ENCODE measurements around the gene LRIG1. TPM values are rescaled to one million over a fixed set of nuclear protein-coding genes. Genes with fewer than 3 reads are reported as not detected.
A peak's percentile ranks its signal among the peaks of the same experiment; 100 is the strongest.

Gene LRIG1
- total RNA-seq, 1 donor from 2014 or later: 30.7 TPM

DNA sequence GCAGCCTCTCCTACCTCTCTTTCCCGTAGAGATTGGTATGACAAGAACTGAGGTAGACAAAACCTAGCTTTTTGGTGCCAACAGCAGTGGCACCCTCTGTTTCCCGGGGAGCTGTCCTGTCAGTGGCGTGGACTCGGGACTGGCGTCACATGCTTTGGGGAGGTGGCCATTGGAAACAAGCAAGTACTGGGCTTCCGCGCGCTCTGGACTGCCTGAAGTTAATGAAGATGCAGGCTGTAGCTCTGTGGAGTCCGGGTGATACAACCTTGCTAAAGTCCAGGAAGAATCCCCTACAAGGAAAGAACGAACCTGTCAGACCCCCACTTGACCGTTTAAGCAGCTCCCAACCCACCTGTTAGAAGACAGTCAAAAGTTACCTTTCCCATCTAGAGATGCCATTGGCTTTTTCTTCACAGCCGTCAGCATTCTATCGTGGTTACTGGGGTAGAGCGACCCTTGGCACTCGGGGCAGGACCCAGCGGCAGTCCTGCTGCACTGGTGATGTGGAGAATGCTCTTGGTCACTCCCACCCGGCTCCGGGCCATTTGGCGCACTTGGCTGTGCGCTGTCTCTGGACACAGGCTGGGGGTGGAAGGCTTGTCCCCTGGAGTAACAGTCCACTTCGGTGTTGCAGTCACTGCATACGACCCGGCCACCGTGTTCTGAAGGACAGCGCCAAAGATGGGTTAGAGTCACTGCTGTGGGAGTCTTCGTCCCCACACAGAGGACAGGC lies 120.5 kb downstream of the LRIG1 start:
- H3K4me1 ChIP-seq: no peaks in the 10 kb centered on the region
- no peaks in the 10 kb centered on the region for H3K27me3 ChIP-seq
- TF ChIP-seq POLR2AphosphoS5 (IDR thresholded peaks at IDR 0.05; ENCODE audit: insufficient read depth in 1 of 2, low read depth in 1 of 2) (no peak), POLR2A (IDR thresholded peaks at IDR 0.05) (no peak)
- TF ChIP-seq, protein P1, sequence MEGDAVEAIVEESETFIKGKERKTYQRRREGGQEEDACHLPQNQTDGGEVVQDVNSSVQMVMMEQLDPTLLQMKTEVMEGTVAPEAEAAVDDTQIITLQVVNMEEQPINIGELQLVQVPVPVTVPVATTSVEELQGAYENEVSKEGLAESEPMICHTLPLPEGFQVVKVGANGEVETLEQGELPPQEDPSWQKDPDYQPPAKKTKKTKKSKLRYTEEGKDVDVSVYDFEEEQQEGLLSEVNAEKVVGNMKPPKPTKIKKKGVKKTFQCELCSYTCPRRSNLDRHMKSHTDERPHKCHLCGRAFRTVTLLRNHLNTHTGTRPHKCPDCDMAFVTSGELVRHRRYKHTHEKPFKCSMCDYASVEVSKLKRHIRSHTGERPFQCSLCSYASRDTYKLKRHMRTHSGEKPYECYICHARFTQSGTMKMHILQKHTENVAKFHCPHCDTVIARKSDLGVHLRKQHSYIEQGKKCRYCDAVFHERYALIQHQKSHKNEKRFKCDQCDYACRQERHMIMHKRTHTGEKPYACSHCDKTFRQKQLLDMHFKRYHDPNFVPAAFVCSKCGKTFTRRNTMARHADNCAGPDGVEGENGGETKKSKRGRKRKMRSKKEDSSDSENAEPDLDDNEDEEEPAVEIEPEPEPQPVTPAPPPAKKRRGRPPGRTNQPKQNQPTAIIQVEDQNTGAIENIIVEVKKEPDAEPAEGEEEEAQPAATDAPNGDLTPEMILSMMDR (IDR thresholded peaks at IDR 0.05): no peak
- H3K27ac ChIP-seq: no peak overlapping the region
- H3K36me3 ChIP-seq: peaks cover 0 to 79% of the 10 kb centered on the region in 2 donors
- intact Hi-C loops (cut with DNase I): no loop called here
- H3K4me3 ChIP-seq: no peak overlapping the region
- no peaks in the 10 kb centered on the region for H3K9me3 ChIP-seq
- no peak for DNase-seq (ENCODE audit: extremely low spot score in 2 of 2)

DNA sequence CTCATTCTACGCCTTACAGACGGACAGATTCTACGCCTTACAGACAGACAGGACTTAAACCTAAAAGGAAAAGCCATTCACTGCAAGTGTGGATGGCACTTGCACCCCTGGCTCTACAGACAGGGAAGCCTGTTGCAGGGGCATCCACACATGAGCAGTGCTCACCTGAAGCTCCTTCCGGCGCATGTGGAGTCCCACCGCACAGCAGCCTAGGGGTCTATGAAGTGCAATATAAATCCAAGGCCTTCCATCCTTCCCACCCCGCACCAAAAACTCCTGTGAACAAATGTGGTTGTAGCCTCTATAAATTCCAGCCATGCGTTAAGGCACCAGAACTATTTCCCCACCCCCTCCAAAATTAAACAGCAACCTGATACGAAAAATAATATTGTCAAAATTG lies 121.3 kb downstream of the LRIG1 start:
- no peak for TF ChIP-seq POLR2AphosphoS5 (IDR thresholded peaks at IDR 0.05; ENCODE audit: insufficient read depth in 1 of 2, low read depth in 1 of 2)
- H3K36me3 ChIP-seq: peaks cover 0 to 71% of the 10 kb centered on the region in 2 donors
- H3K4me3 ChIP-seq: no peak overlapping the region
- H3K9me3 ChIP-seq: no peaks in the 10 kb centered on the region
- no peaks in the 10 kb centered on the region for H3K4me1 ChIP-seq
- DNase-seq (ENCODE audit: extremely low spot score in 2 of 2): no peak
- H3K27me3 ChIP-seq: no peaks in the 10 kb centered on the region
- intact Hi-C loops (cut with DNase I): no loop called here
- H3K27ac ChIP-seq: no peak overlapping the region

DNA sequence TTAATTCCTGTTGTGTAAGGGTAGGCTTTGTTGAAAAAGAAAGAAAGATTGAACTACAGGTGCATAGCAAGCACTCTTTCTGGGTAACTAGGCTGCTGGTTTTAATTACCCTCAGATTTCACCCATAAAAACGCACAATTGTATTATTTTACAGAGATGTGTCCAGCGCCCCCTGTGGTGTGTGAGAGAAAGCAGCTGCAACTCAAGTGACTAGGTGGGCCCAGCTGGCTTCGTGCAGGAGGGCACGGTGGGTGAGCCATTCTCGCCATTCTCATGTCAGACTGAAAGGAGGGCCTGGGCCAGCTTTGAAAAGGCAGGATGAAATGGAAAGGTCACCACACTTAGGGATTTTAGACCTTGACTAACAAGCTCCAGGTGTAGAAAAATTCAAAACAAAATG lies 122.6 kb downstream of the LRIG1 start:
- no peak overlapping the region for H3K4me3 ChIP-seq
- TF ChIP-seq, protein P1 (IDR thresholded peaks at IDR 0.05): peak in 1 of 3 experiments; percentile 13
- no peak for TF ChIP-seq POLR2AphosphoS5 (IDR thresholded peaks at IDR 0.05; ENCODE audit: insufficient read depth in 1 of 2, low read depth in 1 of 2)
- peaks cover 0 to 58% of the 10 kb centered on the region in 2 donors for H3K36me3 ChIP-seq
- H3K27ac ChIP-seq: no peak overlapping the region
- H3K9me3 ChIP-seq: no peaks in the 10 kb centered on the region
- intact Hi-C loops (cut with DNase I): no loop called here
- no peaks in the 10 kb centered on the region for H3K4me1 ChIP-seq
- no peak for DNase-seq (ENCODE audit: extremely low spot score in 2 of 2)
- no peaks in the 10 kb centered on the region for H3K27me3 ChIP-seq

DNA sequence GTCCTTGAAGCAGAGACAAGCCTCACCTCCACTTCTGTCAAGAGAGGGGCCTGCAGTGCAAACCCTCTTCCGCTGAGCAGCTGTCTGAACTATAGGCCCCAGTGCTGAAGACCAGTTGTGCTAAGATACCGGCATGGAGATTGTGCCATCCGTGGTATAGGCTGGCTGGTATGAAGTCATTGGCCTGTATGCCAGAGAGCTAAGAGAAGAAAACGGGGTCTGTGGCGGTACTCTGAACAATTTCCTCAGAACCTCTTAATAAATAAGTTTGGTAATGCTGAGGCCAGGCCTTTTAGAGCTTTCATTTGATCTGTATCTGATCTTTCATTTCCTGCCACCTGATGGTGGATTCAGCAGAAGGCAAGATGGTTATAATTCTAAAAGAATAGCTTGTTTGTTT lies 123.0 kb downstream of the LRIG1 start:
- Histone ChIP-seq H3K4me3 (no peak overlapping the region), H3K9me3 (no peaks in the 10 kb centered on the region), H3K27me3 (no peaks in the 10 kb centered on the region), H3K27ac (no peak overlapping the region), H3K36me3 (peaks cover 0 to 54% of the 10 kb centered on the region in 2 donors), H3K4me1 (no peaks in the 10 kb centered on the region)
- intact Hi-C loops (cut with DNase I): no loop called here
- TF ChIP-seq POLR2A (IDR thresholded peaks at IDR 0.05): no peak
- TF ChIP-seq POLR2AphosphoS5 (IDR thresholded peaks at IDR 0.05; ENCODE audit: insufficient read depth in 1 of 2, low read depth in 1 of 2): no peak
- TF ChIP-seq, protein P1 (IDR thresholded peaks at IDR 0.05): no peak
- no peak for DNase-seq (ENCODE audit: extremely low spot score in 2 of 2)

DNA sequence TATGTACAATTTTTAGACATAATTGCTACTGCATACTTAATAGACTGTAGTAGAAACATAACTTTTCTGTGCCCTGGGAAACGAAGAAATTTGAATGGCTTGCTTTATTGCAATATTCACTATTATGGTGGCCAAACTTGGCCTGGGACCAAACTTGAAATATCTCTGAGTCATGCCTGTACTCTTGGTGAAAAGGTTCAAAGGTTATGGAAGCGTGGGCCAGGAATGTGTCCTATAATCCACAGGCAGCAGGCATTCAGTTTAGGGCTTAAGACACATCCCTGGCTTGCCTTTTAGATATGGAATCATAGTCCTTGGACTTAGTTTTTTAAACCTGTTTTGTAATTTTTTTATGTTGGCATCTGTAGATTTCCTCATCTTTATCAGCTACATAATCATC lies 124.3 kb downstream of the LRIG1 start:
- Histone ChIP-seq H3K27me3 (no peaks in the 10 kb centered on the region), H3K36me3 (peaks cover 0 to 41% of the 10 kb centered on the region in 2 donors), H3K9me3 (no peaks in the 10 kb centered on the region), H3K4me1 (no peaks in the 10 kb centered on the region), H3K4me3 (no peak overlapping the region), H3K27ac (no peak overlapping the region)
- no peak for DNase-seq (ENCODE audit: extremely low spot score in 2 of 2)
- no peak for TF ChIP-seq POLR2AphosphoS5 (IDR thresholded peaks at IDR 0.05; ENCODE audit: insufficient read depth in 1 of 2, low read depth in 1 of 2)
- TF ChIP-seq, protein P1 (IDR thresholded peaks at IDR 0.05): no peak
- no peak for TF ChIP-seq POLR2A (IDR thresholded peaks at IDR 0.05)
- intact Hi-C loops (cut with DNase I): no loop called here
